Stimulated activated naive CD8-positive, alpha-beta T cell treated with anti-CD3 and anti-CD28 coated beads, Interleukin-15, Interleukin-2, amounts not matched to agents 100 ng/mL and 50 ng/mL, for 24 hours (primary cell): ENCODE results near the gene TESK2.

ENCODE experiments used
- H3K27ac Mint-ChIP-seq: one replicate; pipeline ENCODE4 v1.8.0; 2021; ENCODE audit warnings: mild to moderate bottlenecking, mixed read lengths
- H3K27me3 Mint-ChIP-seq: one replicate; pipeline ENCODE4 v1.8.0; 2021; ENCODE audit warnings: mixed read lengths
- H3K36me3 Mint-ChIP-seq: one replicate; pipeline ENCODE4 v1.8.0; 2021; ENCODE audit warnings: low read depth, mixed read lengths
- H3K4me1 Mint-ChIP-seq: one replicate; pipeline ENCODE4 v1.8.0; 2021; ENCODE audit warnings: low read depth, mixed read lengths
- H3K4me3 Mint-ChIP-seq: one replicate; pipeline ENCODE4 v1.8.0; 2021; ENCODE audit warnings: mild to moderate bottlenecking, mixed read lengths
- H3K9me3 Mint-ChIP-seq: one replicate; pipeline ENCODE4 v1.8.0; 2021; ENCODE audit warnings: mixed read lengths

Gene TESK2

DNA sequence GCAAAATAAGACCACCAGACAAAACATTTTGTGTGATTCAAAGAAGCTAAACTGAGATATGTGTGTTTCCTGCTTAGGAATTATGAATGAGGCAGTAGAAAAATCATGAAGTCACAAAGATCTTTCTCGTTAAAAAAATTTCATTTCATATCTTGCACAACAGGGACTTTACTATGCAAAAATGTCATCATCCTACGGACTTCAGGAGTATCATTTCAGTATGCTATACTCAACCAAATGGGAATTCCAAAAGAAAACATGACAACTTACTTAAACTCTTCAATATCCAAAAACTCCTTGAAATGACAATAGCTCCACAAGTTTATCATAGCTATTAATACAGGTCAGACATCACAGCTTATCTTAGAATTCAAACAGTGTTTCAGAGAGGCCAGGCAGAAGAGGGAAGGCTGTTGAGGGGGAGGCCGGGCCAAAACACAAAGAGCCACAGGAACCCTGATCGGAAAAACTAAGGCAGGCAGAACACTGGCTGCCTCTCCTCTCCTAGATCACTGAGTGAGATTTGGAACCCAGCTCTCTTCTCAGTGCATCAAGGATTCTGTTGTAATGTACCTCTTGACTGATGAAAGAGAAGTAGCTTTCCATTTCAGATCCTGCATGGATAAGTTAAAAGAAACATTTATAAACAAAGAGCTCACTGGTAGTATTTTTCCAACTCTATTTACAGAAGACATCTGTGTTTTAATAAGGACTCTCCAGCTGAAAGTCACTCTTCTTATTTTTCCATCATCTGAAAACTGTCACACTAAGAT is 66.9 kb downstream of the TESK2 start:
- no peaks in the 10 kb centered on the region for H3K27me3 Mint-ChIP-seq

DNA sequence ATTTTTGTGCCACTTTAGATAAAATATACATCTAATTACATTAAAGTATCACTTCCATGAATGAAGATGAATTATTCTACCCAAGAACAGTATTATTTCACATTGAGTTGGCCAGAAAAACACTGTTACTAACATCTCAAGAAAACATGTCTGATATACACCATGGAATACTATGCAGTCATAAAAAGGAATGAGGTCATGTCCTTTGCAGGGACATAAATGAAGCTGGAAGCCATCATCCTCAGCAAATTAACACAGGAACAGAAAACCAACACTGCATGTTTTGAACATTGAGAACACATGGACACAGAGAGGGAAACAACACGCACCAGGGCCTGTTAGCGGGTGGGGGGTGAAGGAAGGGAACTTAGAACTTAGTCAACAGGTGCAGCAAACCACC is 69.0 kb downstream of the TESK2 start:
- Mint-ChIP-seq H3K4me3 (no peak overlapping the region), H3K36me3 (peaks cover 10% of the 10 kb centered on the region), H3K4me1 (no peaks in the 10 kb centered on the region), H3K9me3 (peaks cover 7% of the 10 kb centered on the region), H3K27me3 (no peaks in the 10 kb centered on the region), H3K27ac (no peak overlapping the region)

More for the DNA sequence above, 66.9 kb downstream of the TESK2 start:
- Mint-ChIP-seq H3K4me3 (no peak overlapping the region), H3K36me3 (peaks cover 10% of the 10 kb centered on the region), H3K4me1 (no peaks in the 10 kb centered on the region), H3K9me3 (peaks cover 7% of the 10 kb centered on the region), H3K27ac (no peak overlapping the region)

DNA sequence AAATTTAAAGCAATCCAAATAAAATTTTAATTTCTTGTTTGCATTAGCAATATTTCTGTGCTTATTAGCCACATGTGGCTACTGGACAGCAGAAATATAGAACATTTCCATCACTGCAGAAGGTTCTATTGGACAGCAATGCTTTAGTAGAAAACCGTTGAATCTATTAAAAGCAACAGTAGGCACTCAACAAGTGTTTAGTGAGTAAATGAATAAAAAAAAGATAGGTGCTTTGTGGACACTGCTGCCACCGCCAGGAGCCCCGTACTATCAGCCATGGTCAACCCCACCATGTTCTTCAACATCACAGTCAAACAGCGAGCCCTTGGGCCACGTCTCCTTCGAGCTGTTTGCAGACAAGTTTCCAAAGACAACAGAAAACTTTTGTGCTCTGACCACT is 76.2 kb downstream of the TESK2 start:
- Mint-ChIP-seq H3K9me3 (no peaks in the 10 kb centered on the region), H3K27me3 (no peaks in the 10 kb centered on the region), H3K36me3 (no peaks in the 10 kb centered on the region), H3K27ac (no peak overlapping the region), H3K4me3 (no peak overlapping the region), H3K4me1 (peaks cover 9% of the 10 kb centered on the region)

DNA sequence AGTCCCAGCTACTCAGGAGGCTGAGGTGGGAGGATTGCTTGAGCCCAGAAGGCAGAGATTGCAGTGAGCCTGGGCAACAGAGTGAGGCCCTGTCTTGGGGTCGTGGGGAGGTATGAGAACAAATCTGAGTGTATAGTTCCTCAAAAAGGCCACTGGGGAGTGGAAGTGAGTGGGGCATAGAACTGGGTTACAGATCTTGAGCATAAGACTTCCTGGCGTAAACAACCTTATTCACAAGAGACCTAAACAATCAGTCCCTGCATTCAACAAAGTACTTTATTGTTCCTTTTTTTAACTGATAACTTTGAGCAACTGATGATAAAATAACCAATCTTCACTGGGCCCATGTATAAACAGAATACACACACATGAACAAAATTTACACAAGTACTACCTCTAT is 78.1 kb downstream of the TESK2 start:
- H3K9me3 Mint-ChIP-seq, result no peaks in the 10 kb centered on the region
- no peak overlapping the region for H3K4me3 Mint-ChIP-seq
- no peak overlapping the region for H3K27ac Mint-ChIP-seq
- no peaks in the 10 kb centered on the region for H3K27me3 Mint-ChIP-seq
- peaks cover 23% of the 10 kb centered on the region for H3K4me1 Mint-ChIP-seq
- no peaks in the 10 kb centered on the region for H3K36me3 Mint-ChIP-seq

DNA sequence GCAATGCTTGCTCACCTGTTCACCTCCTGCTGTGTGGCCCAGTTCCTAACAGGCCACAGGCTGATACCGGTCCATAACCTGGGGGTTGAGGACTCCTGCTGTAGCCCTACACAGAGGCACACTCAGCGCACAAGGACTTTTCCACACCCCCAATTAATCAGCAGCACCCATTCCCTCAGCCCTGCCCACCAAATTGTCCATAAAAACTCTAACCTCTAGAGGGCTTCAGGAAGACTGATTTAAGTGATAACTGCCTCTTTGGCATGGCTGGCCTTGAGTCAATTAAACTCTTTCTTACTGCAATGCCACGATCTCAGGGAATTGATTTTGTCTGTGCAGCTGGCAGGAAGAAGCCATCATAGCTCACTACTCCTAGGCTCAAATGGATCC is 79.5 kb downstream of the TESK2 start:
- Mint-ChIP-seq H3K4me1 (peaks cover 25% of the 10 kb centered on the region), H3K4me3 (no peak overlapping the region), H3K9me3 (no peaks in the 10 kb centered on the region), H3K36me3 (no peaks in the 10 kb centered on the region), H3K27me3 (no peaks in the 10 kb centered on the region), H3K27ac (no peak overlapping the region)

DNA sequence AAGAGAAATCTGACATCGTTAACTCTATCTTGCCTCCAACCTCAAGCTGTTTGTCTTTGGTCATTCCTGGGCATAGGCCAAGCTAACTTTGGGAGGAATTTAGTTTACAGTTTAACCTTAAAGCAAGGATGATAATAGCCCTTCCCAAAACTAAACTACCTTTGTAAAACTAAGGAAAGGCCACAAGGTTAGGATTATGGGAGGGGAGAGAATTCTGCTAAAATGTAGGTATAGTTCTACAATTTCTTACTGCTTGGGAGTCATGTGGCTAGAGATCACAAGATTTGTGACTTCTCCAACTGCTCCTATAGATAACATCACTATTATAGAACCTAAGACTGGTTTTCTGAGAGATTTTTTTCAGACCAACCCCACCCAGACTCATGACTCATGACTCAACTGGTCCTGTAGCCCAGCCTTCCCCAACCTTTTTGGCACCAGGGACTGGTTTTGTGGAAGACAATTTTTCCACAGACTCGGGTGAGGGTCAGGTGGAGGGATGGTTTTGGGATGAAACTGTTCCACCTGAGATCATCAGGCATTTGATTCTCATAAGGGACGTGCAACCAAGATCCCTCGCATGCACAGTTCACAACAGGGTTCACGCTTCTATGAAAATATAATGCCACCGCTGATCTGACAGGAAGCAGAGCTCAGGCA is 80.0 kb downstream of the TESK2 start:
- Mint-ChIP-seq H3K27me3 (no peaks in the 10 kb centered on the region), H3K9me3 (no peaks in the 10 kb centered on the region), H3K36me3 (no peaks in the 10 kb centered on the region), H3K4me3 (no peak overlapping the region), H3K4me1 (peaks cover 25% of the 10 kb centered on the region), H3K27ac (no peak overlapping the region)

DNA sequence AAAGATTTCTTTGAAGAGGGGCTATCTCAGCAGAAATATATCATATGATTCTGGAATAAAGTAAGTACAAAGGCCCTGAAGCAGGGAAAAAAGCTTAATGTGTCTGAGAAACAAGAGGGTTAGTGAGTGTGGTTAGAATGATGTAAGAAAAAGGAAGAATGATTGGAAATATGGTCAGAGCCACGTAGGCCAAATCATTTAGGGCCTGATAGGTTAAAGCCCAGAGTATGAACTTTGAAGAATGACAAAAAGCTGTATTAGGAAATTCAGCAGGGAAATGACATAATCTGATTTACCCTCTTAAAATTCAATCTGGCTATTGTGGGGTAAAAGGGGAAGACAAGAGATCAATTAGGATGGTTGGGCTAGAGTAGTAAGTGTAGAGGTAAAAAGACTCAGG is 81.7 kb downstream of the TESK2 start:
- Mint-ChIP-seq H3K27me3 (no peaks in the 10 kb centered on the region), H3K4me1 (peaks cover 25% of the 10 kb centered on the region), H3K4me3 (no peak overlapping the region), H3K9me3 (no peaks in the 10 kb centered on the region), H3K27ac (peak overlapping the region; percentile 0), H3K36me3 (no peaks in the 10 kb centered on the region)

DNA sequence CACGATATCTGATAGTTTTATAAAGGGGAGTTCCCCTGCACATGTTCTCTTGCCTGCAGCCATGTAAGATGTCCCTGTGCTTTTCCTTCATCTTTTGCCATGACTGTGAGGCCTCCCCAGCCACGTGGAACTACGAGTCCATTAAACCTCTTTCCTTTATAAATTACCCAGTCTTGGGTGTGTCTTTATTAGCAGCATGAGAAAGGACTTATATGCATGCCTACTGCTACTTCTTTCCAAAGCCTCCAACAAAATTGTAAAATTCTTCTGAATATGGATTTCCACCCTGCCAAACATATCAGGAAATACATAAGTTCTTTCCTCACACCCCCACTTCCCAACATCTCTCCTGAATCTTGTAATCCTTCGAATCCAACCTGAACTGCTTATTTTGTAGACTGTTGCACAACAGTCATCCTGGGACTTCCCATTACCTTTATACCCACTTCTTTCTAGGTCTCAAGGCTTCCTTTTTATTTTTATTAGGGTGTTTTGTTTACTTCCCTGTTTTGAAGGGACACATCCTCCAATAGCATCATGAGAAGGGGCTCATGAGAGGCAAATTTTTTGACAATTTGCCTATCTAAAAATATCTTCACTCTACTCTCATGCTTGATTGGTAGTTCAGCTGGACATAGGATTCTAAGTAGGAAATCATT is 83.2 kb downstream of the TESK2 start:
- no peaks in the 10 kb centered on the region for H3K27me3 Mint-ChIP-seq
- no peak overlapping the region for H3K4me3 Mint-ChIP-seq
- H3K36me3 Mint-ChIP-seq, result no peaks in the 10 kb centered on the region
- peaks cover 16% of the 10 kb centered on the region for H3K4me1 Mint-ChIP-seq
- H3K27ac Mint-ChIP-seq, result no peak overlapping the region
- no peaks in the 10 kb centered on the region for H3K9me3 Mint-ChIP-seq

DNA sequence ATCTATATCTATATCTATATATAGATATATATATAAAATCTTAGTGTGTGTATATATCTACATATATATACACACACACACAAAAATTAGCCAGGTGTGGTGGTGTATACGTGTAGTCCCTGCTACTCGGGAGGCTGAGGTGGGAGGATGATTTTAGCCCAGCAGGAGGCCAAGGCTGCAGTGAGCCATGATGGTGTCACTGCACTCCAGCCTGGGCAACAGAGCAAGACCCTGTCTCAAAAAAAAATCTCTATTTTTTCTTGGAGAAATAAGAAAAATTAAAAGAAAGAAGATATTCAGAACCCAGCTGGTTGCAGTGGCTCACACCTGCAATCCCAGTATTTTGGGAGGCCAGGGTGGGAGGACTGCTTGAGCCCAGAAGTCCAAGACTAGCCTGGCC is 85.3 kb downstream of the TESK2 start:
- no peak overlapping the region for H3K4me3 Mint-ChIP-seq
- H3K27me3 Mint-ChIP-seq, result no peaks in the 10 kb centered on the region
- no peaks in the 10 kb centered on the region for H3K9me3 Mint-ChIP-seq
- H3K27ac Mint-ChIP-seq, result no peak overlapping the region
- no peaks in the 10 kb centered on the region for H3K36me3 Mint-ChIP-seq
- H3K4me1 Mint-ChIP-seq, result peaks cover 16% of the 10 kb centered on the region

DNA sequence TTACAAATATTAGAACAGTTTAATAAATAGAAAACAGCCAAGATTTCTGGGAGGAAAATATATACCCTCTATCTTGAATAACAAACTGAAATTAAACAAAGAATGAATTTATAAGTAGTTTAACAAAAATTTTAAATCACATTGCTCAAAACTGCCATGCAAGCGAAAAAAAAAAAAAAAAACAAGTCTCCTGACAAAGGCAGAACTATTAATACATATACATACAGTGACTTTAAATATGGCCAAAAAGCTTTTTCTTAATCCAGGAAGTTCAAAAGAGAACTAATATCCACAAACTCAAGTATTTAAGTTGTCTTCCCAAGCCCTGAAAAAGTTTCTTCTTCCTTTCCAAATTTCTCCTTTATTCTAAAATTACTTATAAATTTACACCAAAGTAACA is 87.2 kb downstream of the TESK2 start:
- Mint-ChIP-seq H3K36me3 (no peaks in the 10 kb centered on the region), H3K27ac (no peak overlapping the region), H3K27me3 (no peaks in the 10 kb centered on the region), H3K9me3 (no peaks in the 10 kb centered on the region), H3K4me3 (no peak overlapping the region), H3K4me1 (peaks cover 6% of the 10 kb centered on the region)

DNA sequence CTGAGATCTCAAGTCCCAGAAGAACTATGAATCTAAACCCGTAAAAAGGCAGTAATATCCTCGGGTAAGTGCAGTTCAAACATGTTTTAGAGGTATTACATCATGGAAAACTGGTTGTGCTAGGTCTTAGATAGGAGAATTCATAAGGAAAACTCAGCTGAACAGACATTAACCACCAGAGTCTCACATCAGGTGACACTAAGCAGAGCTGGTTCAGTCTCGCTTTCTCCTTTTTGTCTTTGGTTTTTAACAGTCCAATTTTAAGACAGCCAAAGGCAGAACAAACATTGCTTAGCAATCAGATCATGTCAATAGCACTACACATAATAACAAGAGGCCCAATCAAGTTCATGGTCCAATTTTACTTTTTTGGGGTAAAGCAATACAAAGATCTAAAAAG is 87.7 kb downstream of the TESK2 start:
- no peak overlapping the region for H3K4me3 Mint-ChIP-seq
- H3K27ac Mint-ChIP-seq, result no peak overlapping the region
- peaks cover 3% of the 10 kb centered on the region for H3K4me1 Mint-ChIP-seq
- H3K9me3 Mint-ChIP-seq, result no peaks in the 10 kb centered on the region
- no peaks in the 10 kb centered on the region for H3K27me3 Mint-ChIP-seq
- H3K36me3 Mint-ChIP-seq, result no peaks in the 10 kb centered on the region

DNA sequence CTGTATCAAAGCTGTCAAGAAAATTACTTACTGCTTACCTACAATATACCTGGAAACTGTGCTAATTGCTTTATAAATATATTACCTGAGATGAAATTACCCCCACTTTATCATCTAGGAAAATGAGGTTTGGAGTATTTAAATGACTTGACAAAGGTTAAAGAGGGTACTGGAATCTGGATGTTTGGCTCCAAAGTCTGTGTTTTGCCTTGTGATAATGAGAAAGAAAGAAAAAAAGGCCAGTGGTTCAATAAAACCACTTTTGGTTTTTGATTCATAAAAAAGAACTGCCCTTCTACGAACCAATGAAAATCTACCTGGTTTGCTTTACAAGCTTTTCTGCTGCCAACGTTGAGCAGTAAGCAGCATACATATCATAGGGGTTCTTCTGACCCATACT is 89.4 kb downstream of the TESK2 start:
- Mint-ChIP-seq H3K27ac (no peak overlapping the region), H3K36me3 (no peaks in the 10 kb centered on the region), H3K27me3 (no peaks in the 10 kb centered on the region), H3K4me1 (no peaks in the 10 kb centered on the region), H3K9me3 (no peaks in the 10 kb centered on the region), H3K4me3 (no peak overlapping the region)

DNA sequence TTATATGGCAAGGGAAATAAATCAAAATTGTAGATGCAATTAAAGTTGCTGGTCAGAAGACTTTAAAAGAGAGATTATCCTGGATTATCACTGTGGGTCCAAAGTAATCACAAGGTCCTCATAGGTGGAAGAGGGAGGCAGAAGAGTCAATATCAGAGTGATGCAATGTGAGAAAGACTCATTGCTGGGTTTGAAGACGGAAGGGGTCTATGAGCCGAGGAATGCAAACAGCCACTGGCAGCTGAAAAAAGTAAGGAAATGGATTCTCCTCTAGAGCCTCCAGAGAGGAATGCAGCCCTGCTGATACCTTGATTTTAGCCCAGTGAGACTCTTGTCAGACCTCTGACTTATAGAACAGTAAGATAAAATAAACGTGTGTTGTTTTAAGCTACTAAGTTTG is 90.9 kb downstream of the TESK2 start:
- no peak overlapping the region for H3K27ac Mint-ChIP-seq
- no peak overlapping the region for H3K4me3 Mint-ChIP-seq
- H3K9me3 Mint-ChIP-seq, result no peaks in the 10 kb centered on the region

DNA sequence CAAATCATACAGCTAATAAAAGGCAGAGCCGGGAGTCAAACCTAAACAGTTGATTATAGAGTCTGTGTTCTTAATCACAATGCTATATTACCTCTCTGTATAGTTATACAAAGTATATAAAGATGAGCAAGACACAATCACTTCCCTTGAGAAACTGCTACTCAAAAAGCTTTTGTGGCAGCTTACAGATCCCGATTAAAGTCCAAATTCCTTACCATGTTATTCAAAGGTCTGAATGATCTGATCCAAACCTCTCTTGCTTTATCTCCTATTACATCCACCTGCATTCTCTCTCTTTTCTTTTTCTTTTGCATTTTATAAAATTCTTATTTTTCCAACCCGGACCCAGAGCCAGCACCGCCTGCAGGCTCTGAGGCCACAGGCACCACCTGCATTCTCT is 93.7 kb downstream of the TESK2 start:
- H3K27ac Mint-ChIP-seq, result no peak overlapping the region

More for the DNA sequence above, 90.9 kb downstream of the TESK2 start:
- H3K27me3 Mint-ChIP-seq, result no peaks in the 10 kb centered on the region
- peaks cover 3% of the 10 kb centered on the region for H3K4me1 Mint-ChIP-seq
- H3K36me3 Mint-ChIP-seq, result no peaks in the 10 kb centered on the region

DNA sequence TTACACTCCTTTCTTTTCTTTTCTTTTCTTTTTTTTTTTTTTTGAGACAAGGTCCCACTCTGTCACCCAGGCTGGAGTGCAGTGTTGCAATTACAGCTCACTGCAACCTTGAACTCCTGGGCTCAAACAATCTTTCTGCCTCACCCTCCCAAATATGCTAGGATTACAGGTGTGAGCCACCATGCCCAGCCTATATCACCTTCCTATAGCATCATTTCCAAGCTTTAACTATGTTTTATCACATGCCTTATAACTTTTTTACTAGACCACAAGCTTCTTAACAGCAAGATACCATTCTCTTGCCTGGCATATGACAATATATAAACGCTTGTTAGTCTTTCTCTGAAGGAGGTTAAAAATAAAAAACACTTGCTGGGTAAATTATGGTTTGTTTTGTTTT is 95.4 kb downstream of the TESK2 start:
- Mint-ChIP-seq H3K27ac (no peak overlapping the region), H3K27me3 (no peaks in the 10 kb centered on the region), H3K4me3 (no peak overlapping the region), H3K4me1 (peaks cover 26% of the 10 kb centered on the region), H3K36me3 (no peaks in the 10 kb centered on the region), H3K9me3 (no peaks in the 10 kb centered on the region)

More for the DNA sequence above, 93.7 kb downstream of the TESK2 start:
- Mint-ChIP-seq H3K9me3 (no peaks in the 10 kb centered on the region), H3K4me3 (no peak overlapping the region), H3K36me3 (no peaks in the 10 kb centered on the region), H3K4me1 (peaks cover 26% of the 10 kb centered on the region), H3K27me3 (no peaks in the 10 kb centered on the region)
